AG04449 (cell line): ENCODE data around the gene BMF.

Experiments
- CTCF ChIA-PET: fragments of 350-600 bp; formaldehyde crosslinking; extraction: SDS; loops from one replicate; lab custom pipeline; 2021; ENCODE audit warnings: antibody characterized with exemption; lab: Yijun Ruan, JAX
- POLR2A ChIA-PET: fragments of 400-600, 350-600 bp; formaldehyde crosslinking; extraction: SDS; loops from one replicate; lab custom pipeline; 2020; ENCODE audit warnings: antibody characterized with exemption, inconsistent platforms; lab: Yijun Ruan, JAX
- DNase-seq: peaks from one replicate; pipeline ENCODE4 v3.0.0-alpha.2; 2010; ENCODE audit warnings: low read depth, low spot score
- H3K4me3 ChIP-seq: 2 replicates; pipeline ENCODE4 v1.5.1; 2011; ENCODE audit warnings: low read depth, mild to moderate bottlenecking, control low read depth, low read length
- TF ChIP-seq, protein P1 (sequence below): IDR thresholded peaks from one replicate; pipeline ENCODE4 v1.5.1; 2011; ENCODE audit warnings: mild to moderate bottlenecking, moderate library complexity, low read length, control low read depth, inconsistent platforms; ENCODE audit not compliant: insufficient read depth; ENCODE audit errors: missing control alignments

The BMF gene

DNA sequence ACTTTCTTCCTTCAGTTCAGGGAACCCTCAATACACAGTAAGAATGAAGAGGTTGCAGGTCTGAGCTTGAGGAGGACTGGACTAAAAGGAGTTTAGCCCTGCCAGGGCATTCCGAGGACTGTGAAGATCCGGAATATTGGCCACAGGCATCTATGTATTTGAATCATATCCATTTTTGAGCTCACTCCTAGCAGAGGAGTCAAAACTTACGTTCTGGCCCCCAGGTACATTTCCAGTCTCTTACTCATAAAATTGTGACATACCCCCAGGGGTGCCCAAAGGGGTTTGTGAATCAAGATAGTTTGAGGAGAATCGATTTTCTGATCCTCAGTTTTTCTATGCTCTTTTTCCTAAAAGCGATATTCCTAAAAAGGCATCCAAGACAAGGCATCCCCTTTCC is 42.1 kb downstream of the BMF start:
- H3K4me3 ChIP-seq = no peak overlapping the region
- POLR2A ChIA-PET = no interaction called here
- DNase-seq = no peak
- CTCF ChIA-PET = interaction anchor here (1.2 to 1.5 kb wide), 2 partner anchors 21 to 37 kb away, joined by 3 to 5 read pairs; no protein-coding TSS in a partner anchor
- TF ChIP-seq, protein P1, sequence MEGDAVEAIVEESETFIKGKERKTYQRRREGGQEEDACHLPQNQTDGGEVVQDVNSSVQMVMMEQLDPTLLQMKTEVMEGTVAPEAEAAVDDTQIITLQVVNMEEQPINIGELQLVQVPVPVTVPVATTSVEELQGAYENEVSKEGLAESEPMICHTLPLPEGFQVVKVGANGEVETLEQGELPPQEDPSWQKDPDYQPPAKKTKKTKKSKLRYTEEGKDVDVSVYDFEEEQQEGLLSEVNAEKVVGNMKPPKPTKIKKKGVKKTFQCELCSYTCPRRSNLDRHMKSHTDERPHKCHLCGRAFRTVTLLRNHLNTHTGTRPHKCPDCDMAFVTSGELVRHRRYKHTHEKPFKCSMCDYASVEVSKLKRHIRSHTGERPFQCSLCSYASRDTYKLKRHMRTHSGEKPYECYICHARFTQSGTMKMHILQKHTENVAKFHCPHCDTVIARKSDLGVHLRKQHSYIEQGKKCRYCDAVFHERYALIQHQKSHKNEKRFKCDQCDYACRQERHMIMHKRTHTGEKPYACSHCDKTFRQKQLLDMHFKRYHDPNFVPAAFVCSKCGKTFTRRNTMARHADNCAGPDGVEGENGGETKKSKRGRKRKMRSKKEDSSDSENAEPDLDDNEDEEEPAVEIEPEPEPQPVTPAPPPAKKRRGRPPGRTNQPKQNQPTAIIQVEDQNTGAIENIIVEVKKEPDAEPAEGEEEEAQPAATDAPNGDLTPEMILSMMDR = no peak

DNA sequence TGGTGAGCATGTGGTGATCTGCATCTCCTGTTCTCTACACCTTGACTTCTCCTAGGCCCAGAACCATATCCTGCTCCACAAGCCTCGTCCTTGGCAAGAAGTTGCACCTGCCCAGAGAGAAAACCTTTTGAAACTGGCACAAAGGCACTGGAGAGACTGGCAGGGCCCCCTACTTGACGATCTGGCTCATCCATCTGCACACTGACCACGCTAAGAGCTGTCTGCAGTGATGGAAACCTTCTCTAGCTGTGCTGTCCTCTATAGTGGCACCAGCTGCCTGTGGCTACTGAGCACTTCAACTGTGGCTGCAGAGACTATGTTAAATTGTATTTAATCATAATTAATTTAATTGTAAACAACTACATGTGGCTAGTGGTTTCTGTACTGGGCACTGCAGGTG is 43.5 kb downstream of the BMF start:
- H3K4me3 ChIP-seq = no peak overlapping the region
- POLR2A ChIA-PET = no interaction called here
- TF ChIP-seq, protein P1 = no peak
- CTCF ChIA-PET = no interaction called here
- no peak for DNase-seq

DNA sequence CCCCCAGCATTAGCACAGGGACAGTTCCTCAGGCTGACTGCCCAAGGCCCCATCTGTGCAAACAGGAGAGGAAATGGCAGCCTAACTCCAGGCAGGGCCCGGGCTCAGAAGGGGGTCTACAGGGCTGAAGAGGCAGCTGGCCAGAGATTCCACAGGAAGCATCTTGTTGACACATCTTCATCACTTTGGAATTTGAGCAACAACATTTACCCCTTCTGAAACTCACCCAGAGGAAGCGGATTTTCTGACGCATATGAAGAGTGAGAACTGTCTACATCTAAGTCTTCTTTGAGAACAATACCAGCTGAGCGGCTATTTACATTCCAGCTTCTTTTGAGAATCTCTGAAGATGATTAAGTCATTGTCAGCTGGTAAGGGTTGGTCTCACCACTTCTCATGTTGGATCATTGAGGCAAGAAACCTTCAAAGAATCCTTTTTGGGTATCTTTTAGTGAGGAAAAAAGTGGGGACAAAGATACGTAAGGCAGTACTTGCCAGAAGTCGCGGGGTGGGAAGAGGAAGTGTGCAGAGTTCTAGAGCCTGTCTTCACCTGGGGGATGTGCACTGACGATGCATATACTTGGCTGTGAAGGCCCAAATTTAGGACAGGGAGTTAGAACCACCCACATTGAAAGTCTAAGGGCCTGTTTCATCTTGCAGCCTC is 44.3 kb downstream of the BMF start:
- H3K4me3 ChIP-seq = no peak overlapping the region
- CTCF ChIA-PET = interaction anchor here (2.5 to 3.4 kb wide), 2 partner anchors 10 to 40 kb away, joined by 10 to 20 read pairs; no protein-coding TSS in a partner anchor
- POLR2A ChIA-PET = no interaction called here
- peak; percentile 59 for DNase-seq
- TF ChIP-seq, protein P1 = no peak

DNA sequence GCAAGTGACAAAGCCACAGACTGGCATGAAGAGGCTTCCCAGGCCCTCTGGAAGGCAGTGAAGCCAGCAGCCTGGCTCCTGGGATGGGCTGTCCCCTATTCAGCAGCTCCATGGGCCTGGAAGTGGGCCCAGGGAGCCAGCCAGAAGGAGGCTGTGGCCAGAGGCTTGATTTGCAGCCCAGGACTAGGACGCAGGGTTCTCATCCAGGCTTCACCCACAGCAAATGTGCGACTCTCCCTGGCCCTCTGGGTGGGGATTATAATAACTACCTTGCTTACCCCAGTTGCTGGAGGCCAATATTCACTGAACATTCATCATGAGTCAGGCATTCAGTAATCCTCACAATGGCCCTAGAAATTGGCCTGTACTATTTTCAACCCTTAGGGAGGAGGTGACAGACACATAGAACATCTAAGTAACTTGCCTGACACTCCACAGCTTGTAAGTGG is 45.1 kb downstream of the BMF start:
- TF ChIP-seq, protein P1 = no peak
- no peak overlapping the region for H3K4me3 ChIP-seq
- DNase-seq = no peak
- ChIA-PET CTCF (interaction anchor here (1.1 to 3.4 kb wide), 5 partner anchors 10 to 207 kb away, joined by 3 to 20 read pairs (median 5); no protein-coding TSS in a partner anchor), POLR2A (no interaction called here)

DNA sequence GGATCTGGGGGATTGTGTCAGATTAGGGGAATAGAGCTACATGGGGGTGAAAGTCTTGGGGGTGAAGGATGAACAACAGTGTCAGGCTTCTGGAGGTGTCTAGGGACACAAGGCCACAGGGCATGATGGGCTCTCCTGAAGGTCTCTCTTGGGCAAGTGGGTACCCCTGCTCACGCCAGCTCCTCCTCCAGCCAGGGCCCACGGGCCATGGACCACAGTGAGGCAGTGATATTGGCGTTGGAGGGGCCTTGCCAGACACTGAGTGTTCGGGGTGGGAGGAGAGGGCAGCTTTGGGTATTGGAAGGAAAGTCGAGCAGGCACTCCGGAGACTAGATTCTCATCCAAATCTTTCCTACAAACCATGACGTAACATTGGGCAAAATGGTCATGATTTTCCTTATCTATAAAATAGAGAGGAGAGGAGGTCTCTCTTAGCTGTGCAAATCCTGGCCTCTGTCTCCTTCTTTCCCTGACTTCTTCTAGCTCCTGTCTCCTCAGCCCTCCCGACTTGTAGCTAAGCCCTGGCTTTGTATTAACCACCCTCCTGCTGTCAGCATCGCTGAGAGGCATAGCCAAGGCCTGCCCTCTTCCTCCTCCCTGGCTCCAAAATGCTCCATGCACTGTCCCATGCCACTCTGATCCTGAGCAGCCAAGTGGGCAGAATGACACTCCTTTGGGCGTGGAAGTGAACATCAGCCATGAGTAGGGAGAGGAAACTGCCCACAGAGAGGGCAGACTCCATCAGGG is 45.7 kb downstream of the BMF start:
- TF ChIP-seq, protein P1 = no peak
- DNase-seq = no peak
- ChIA-PET CTCF (interaction anchor here (0.9 to 3.4 kb wide), 6 partner anchors 9 to 208 kb away, joined by 3 to 20 read pairs (median 4); no protein-coding TSS in a partner anchor), POLR2A (no interaction called here)
- no peak overlapping the region for H3K4me3 ChIP-seq
